Uterus (tissue), 4 donors: ENCODE results near the gene ACP2. TPM values are rescaled to one million over a fixed set of nuclear protein-coding genes. Genes with fewer than 3 reads are reported as not detected.

ENCODE experiments used
- DNase-seq, 2 donors: peaks; one replicate each; pipeline ENCODE4 v3.0.0-alpha.2; 2019 to 2020
- H3K27ac ChIP-seq, 2 donors: fragments of 200-600 bp; sonication (generic); 1 replicate in 1 of 2; 2 replicates in 1 of 2; pipeline ENCODE4 v1.5.1; 2016 to 2018
- H3K27me3 ChIP-seq, 2 donors: fragments of 200-600 bp; sonication (generic); one replicate each; pipeline ENCODE4 v1.5.1; 2018 to 2019; ENCODE audit warnings: control low read depth in 1 of 2
- H3K36me3 ChIP-seq, 2 donors: fragments of 200-600 bp; sonication (generic); one replicate each; pipeline ENCODE4 v1.5.1; 2019; ENCODE audit warnings: control low read depth in 1 of 2
- H3K4me1 ChIP-seq, 2 donors: fragments of 200-600 bp; sonication (generic); one replicate each; pipeline ENCODE4 v1.5.1; 2018 to 2019; ENCODE audit warnings: control low read depth in 1 of 2
- H3K4me3 ChIP-seq, 2 donors: fragments of 200-600 bp; sonication (generic); 1 replicate in 1 of 2; 2 replicates in 1 of 2; pipeline ENCODE4 v1.5.1; 2018 to 2019; ENCODE audit warnings: mild to moderate bottlenecking in 1 of 2
- H3K9me3 ChIP-seq, 2 donors: fragments of 200-600 bp; sonication (generic); one replicate each; pipeline ENCODE4 v1.5.1; 2019; ENCODE audit warnings: control low read depth in 1 of 2
- POLR2A ChIP-seq, 2 donors: fragments of 450-650 bp; IDR thresholded peaks; one replicate each; pipeline ENCODE4 v1.6.1; 2016; ENCODE audit warnings: antibody characterized with exemption in 2 of 2, mild to moderate bottlenecking in 1 of 2, moderate library complexity in 1 of 2
- intact Hi-C: fragments of 100-400 bp; cut with DNase I; formaldehyde crosslinking; loops from one replicate; pipeline ENCODE4 v1.15.1; 2023; ENCODE audit warnings: low total_unique reads
- total RNA-seq, 4 donors: library from RNA; depleted of rRNA in 3 of 4; stranded (reverse); fragments of >200 nt in 3 of 4; gene quantifications; one replicate each; pipeline versions ENCODE4 v1.1.0 to v1.2.4, GENCODE V29; 2014 to 2023
- TF ChIP-seq, protein P1 (sequence below), 4 experiments: fragments of 200-600 bp in 2 of 4; fragments of 450-650 bp in 2 of 4; sonication (generic) in 2 of 4; IDR thresholded peaks; one replicate each; pipeline ENCODE4 v1.5.1; 2016 to 2019; ENCODE audit warnings: antibody characterized with exemption in 4 of 4, mild to moderate bottlenecking in 2 of 4, moderate library complexity in 1 of 4
- donor health status: DM: yes; HTN: yes; CAD: no.

The ACP2 gene
- total RNA-seq, 4 donors from 2014 or later = 25.6 to 36.6 (median 27.1) TPM

DNA sequence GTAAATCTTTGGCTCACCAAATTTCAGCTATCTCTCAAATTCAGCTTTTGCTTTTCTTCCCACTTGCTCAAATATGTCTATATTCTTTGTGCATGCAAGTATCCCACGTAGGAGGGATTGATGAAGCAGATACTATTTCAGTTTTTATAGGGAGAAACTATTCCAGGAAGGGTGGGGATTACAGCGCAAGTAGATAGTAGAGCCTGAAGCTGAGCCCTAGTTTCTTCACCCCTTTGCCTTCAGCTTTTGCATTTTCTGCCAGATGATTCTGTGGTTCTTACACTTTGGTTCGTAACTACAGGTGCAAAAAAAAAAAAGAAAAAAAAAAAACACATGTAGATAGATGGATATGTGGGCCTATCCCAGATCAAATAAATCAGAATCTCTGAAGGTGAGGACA, 3.1 kb upstream of the ACP2 start:
- Histone ChIP-seq H3K27ac (no peak overlapping the region), H3K27me3 (no peaks in the 10 kb centered on the region), H3K9me3 (no peaks in the 10 kb centered on the region), H3K4me3 (no peak overlapping the region), H3K4me1 (peaks cover 0 to 7% of the 10 kb centered on the region in 2 donors), H3K36me3 (no peaks in the 10 kb centered on the region)
- intact Hi-C loops = no loop called here
- DNase-seq = no peak
- TF ChIP-seq POLR2A (IDR thresholded peaks at IDR 0.05) = no peak
- TF ChIP-seq, protein P1, sequence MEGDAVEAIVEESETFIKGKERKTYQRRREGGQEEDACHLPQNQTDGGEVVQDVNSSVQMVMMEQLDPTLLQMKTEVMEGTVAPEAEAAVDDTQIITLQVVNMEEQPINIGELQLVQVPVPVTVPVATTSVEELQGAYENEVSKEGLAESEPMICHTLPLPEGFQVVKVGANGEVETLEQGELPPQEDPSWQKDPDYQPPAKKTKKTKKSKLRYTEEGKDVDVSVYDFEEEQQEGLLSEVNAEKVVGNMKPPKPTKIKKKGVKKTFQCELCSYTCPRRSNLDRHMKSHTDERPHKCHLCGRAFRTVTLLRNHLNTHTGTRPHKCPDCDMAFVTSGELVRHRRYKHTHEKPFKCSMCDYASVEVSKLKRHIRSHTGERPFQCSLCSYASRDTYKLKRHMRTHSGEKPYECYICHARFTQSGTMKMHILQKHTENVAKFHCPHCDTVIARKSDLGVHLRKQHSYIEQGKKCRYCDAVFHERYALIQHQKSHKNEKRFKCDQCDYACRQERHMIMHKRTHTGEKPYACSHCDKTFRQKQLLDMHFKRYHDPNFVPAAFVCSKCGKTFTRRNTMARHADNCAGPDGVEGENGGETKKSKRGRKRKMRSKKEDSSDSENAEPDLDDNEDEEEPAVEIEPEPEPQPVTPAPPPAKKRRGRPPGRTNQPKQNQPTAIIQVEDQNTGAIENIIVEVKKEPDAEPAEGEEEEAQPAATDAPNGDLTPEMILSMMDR (IDR thresholded peaks at IDR 0.05) = no peak

DNA sequence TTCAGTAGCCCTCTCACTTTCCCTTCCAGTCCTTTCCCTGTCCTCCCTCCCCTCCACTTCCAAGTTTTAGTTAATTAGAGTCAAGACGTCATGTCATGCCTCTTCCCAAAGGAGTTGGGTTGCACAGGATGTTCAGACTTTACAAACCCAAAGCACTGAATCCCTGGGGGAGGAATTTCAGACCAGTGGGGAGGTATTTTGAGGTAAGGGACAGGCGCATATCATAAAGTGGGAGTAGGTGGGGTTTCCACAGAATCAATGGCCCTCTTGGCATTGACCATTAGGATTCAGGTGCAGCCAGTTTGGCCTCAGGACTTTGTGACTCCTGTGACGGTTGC, 733 bp upstream of the ACP2 start:
- TF ChIP-seq, protein P1 (IDR thresholded peaks at IDR 0.05) = no peak
- TF ChIP-seq POLR2A (IDR thresholded peaks at IDR 0.05) = no peak
- no peaks in the 10 kb centered on the region for H3K36me3 ChIP-seq
- no peak for DNase-seq
- H3K27me3 ChIP-seq = no peaks in the 10 kb centered on the region
- intact Hi-C loops = no loop called here
- peak overlapping the region; percentile 80 to 83 for H3K27ac ChIP-seq
- peak overlapping the region; percentile 69 to 77 for H3K4me3 ChIP-seq
- H3K4me1 ChIP-seq = peaks cover 0 to 7% of the 10 kb centered on the region in 2 donors
- H3K9me3 ChIP-seq = no peaks in the 10 kb centered on the region

DNA sequence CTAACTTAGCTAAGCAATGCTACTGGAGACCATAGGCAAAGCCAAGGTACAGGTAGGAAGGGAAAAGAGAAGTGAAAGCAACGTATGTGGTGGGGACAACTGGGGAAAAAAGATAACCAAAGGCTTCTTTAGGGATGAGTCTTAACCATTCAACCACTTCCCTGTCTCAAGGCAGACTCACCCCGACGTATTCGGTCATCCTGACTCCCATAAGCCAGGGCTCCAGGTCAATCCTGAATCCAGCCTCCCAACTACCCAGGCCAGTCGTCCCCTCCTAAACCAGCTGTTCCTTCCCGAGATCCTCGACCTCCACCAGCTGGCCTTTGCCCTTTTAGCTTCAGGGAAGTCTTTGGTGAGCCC, 330 bp downstream of the ACP2 start:
- peaks cover 0 to 7% of the 10 kb centered on the region in 2 donors for H3K4me1 ChIP-seq
- no peaks in the 10 kb centered on the region for H3K27me3 ChIP-seq
- no peaks in the 10 kb centered on the region for H3K9me3 ChIP-seq
- H3K27ac ChIP-seq = peak overlapping the region; percentile 80 to 83
- no peak for DNase-seq
- H3K36me3 ChIP-seq = no peaks in the 10 kb centered on the region
- intact Hi-C loops = no loop called here
- H3K4me3 ChIP-seq = peak overlapping the region; percentile 69 to 77
- TF ChIP-seq, protein P1 (IDR thresholded peaks at IDR 0.05) = no peak
- TF ChIP-seq POLR2A (IDR thresholded peaks at IDR 0.05) = no peak

DNA sequence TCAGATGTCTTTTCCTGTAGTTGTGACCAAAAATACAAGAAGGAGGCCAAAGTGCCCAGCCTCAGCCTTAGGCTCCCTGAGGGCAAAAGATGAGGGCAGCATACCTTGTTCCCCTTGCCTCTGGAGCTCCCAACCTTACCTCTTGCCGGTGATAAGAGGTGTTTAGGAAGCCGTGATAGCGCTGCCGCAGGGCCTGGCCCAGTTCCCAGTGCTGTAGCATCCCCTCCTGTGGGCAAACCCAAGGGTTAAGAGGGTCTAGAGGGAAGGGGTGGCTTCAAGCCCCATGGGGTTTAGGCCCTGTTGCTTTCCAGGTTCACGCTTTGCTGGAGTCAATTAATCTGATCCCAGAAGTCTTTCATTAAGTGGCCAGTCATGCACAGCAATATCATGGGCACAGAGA, 1.1 kb downstream of the ACP2 start:
- Histone ChIP-seq H3K4me3 (no peak overlapping the region), H3K36me3 (no peaks in the 10 kb centered on the region), H3K27ac (no peak overlapping the region), H3K4me1 (peaks cover 0 to 7% of the 10 kb centered on the region in 2 donors), H3K27me3 (no peaks in the 10 kb centered on the region), H3K9me3 (no peaks in the 10 kb centered on the region)
- TF ChIP-seq, protein P1 (IDR thresholded peaks at IDR 0.05) = no peak
- no peak for TF ChIP-seq POLR2A (IDR thresholded peaks at IDR 0.05)
- no peak for DNase-seq
- intact Hi-C loops = no loop called here

DNA sequence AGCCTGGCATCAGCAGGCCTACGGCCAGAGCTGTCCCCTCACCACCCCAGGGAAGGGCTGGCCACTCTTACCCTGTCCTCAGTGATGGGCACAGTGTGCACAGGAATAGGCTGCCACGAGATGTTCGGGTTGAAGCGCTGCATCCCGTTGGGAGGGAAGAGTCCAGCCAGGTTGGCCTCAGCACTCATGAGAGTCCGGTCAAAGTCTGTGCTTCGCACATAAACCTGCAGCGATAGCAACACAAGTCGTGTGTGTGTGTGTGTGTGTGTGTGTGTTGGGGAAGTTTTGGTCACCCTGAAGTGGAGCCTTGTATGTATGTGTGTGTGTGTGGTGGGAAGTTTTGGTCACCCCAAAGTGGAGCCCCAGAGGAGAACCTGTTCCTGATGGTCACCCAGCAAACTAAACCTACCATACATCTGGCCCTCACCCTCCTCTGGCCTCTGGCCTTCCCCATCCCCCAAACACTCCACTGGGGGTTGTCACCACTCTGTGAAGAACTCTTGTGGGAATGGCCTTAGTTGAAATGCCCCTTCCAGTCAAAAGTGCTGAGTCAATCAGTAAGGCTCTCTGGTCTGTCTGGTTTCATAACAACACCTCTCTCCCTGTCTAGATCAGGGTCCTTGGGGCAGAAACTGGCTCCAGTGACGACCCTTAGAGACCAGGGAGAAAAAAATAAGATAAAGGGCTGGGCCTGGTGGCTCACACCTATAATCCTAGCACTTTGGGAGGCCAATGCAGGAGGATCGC, 2.8 kb downstream of the ACP2 start:
- Histone ChIP-seq H3K27ac (no peak overlapping the region), H3K4me3 (no peak overlapping the region), H3K36me3 (no peaks in the 10 kb centered on the region), H3K4me1 (peaks cover 0 to 7% of the 10 kb centered on the region in 2 donors), H3K9me3 (no peaks in the 10 kb centered on the region), H3K27me3 (no peaks in the 10 kb centered on the region)
- no peak for DNase-seq
- intact Hi-C loops = no loop called here
- TF ChIP-seq, protein P1 (IDR thresholded peaks at IDR 0.05) = no peak
- no peak for TF ChIP-seq POLR2A (IDR thresholded peaks at IDR 0.05)
